GM18520 (cell line): Measurements from ENCODE around the gene MYO1G.
"Not testable (repeated sequence)": the region's sequence is repeated elsewhere in the genome, so short reads cannot be mapped to it uniquely, and the experiment has no call there.

ENCODE experiments used
- ATAC-seq: cut with Tn5 transposase; IDR thresholded peaks from one replicate; pipeline ENCODE4 v1.9.1; 2021; ENCODE audit not compliant: unreplicated experiment

Gene MYO1G

DNA sequence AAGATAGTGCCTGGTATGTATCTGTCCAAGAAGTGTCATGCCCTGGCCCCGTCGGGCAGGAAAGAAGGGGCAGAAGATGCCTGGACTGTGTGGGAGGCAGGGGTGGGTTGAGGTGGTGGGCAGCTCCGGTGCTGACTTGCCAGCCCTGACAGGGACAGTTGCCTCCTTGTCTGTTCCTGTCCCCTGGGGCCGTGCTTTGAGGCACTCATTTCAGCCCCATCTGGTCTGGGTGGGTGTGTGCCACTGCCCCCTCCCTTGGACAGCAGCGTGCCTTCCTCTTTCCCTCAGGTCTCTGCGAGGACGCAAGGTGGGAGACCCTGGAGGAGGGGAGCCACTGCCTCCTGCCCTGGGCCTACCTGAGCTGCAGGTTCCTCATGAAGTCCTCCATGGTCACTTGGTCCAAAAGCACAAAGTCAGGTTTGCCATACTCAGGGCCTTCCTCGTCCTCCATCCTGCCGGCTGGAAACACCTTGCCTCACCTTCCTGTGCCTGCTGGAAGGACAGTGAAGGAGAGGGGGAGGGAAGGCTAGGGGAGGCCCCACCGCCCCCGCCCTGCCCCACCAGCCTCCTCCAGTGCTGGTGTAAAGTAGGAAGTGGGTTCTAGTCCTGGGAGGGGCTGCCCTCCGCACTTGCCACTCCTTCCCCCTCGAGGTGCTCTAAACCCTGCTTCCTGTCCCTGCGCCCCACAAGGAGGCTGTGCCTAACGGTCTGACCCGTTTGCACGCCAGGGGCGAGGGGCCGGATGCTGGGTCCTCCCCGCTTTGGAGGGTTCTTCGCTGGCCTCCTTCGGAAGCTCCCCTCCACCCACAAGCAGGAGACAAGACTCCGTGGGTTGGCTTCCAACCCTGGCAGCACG, at the start of gene MYO1G:
MYO1G (minus strand) TSS at position 505 of the 856 bp plus-strand sequence; CDS start at position 451, 54 bp downstream.
- ATAC-seq, result peak; percentile 38

DNA sequence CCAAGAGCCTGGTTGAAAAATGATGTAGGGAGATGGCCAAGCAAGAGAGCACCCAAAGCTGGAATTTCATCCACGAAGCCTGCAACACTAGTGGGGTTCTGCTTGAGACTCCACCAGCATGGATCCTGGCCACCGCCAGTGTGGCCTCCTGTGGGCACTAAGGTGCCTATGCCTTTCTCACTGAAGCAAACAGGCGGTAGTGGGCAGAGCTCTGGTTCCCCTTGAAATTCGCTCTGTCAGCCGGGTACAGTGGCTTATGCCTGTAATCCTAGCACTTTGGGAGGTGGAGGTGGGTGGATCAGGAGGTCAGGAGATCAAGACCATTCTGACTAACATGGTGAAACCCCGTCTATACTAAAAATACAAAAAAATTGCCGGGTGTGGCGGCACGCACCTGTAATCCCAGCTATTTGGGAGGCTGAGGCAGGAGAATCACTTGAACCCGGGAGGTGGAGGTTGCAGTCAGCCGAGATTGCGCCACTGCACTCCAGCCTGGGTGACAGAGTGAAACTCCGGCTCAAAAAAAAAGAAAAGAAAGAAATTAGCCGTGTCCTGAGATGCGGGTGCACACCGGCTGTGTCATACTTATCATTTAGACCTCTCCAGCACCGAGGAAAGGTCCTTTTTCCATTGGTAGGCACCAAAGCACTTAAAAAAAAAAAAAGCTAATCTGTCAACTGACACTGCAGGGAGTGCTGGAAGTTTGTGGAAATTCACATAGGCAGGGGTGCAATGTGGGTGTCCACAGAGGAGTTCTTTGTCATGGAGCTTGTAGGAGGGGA, 49.5 kb upstream of the MYO1G start:
- no peak for ATAC-seq

DNA sequence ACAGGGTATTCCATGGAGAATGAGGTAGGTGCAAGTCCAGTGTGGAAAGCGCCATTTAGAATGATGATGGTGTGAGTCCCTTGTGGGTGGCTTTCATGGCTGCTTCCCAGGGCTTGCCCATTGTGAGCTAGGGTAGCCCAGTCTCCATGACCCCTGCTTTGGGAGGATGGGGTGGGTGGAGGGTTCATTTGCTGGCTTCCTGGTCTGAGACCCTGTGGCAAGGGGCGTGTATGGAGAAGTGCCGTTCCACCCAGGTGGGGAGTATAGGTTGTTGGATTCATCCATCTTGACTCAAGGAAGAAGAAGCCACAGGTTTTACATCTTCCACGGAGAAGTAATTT, 48.9 kb upstream of the MYO1G start:
- ATAC-seq, result no peak

GRCh38 chr7:45026984-45027773, 48.4 kb upstream of the MYO1G start:
- ATAC-seq, result no peak

- ATAC-seq, result no peak
These were observed 47.2 kb upstream of the MYO1G start for GRCh38 chr7:45026013-45026412.

DNA sequence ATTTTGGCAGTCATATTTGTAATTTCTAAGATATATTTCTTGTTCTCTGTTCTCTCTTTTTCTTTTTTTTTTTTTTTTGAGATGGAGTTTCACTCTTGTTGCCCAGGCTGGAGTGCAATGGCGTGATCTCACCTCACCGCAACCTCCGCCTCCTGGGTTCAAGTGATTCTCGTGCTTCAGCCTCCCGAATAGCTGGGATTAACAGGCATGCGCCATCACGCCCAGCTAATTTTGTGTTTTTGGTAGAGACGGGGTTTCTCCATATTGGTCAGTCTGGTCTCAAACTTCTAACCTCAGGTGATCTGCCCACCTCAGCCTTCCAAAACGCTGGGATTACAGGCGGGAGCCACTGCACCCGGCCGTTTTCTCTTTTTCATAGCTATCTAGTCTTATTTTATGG, 46.7 kb upstream of the MYO1G start:
- ATAC-seq, result not testable (repeated sequence)

- ATAC-seq, result no peak
These were observed 45.4 kb upstream of the MYO1G start for GRCh38 chr7:45024126-45024744.

DNA sequence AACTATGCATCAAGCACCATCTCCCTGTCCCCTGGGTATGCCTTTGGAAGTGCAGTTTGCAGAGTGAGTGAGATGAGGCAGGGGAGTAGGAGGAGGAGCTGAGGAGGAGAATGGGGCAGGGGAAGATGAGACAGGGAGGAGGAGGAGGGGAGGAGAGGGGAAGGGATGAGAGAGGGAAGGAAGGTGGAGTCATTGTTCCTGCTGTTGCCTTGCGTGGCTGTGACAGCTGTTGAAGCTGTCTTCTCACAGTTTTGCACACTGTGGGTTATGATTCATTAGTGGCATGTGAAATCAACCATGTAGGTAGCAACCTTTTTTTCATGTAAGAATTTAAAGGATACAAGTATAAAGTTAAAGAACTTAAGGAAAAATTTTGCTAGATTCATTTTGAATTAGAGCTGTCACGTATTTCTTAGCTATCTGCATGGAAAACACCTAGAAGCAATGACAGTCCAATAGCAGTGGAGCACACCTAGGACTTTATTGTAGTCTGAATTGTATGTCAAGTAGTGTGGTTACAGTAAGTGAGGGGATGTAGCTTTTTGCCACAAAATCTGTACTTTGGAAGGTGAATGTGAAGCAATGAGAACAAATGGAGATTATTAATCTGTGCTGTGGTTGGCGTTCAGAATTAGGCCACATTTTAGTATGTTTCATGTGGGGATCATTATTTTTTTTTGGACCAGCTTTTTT, 42.9 kb upstream of the MYO1G start:
- ATAC-seq, result peak; percentile 53

GRCh38 chr7:45020915-45021314, 42.1 kb upstream of the MYO1G start:
- ATAC-seq, result no peak

DNA sequence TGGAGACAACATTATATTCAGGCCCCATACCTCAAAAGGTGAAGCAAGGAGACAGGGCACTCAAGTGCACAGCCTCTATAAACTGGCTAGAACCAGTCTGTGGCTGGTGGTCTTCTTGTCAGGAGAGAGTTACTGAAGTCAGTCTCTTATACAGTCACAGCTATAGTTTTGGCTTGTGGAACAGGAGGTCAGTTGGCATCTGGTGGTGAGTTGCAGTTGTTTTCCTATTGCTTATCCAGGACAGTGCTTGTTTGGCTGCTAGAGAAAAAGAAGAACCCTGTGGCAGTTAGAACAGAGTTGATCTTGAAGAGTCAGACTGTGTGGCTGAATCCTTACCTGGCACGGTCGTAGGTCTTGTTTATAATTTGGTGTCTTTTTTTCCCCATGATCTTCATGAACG, 38.4 kb upstream of the MYO1G start:
- ATAC-seq, result no peak

- ATAC-seq, result no peak
These were observed 36.5 kb upstream of the MYO1G start for GRCh38 chr7:45015313-45015712.

DNA sequence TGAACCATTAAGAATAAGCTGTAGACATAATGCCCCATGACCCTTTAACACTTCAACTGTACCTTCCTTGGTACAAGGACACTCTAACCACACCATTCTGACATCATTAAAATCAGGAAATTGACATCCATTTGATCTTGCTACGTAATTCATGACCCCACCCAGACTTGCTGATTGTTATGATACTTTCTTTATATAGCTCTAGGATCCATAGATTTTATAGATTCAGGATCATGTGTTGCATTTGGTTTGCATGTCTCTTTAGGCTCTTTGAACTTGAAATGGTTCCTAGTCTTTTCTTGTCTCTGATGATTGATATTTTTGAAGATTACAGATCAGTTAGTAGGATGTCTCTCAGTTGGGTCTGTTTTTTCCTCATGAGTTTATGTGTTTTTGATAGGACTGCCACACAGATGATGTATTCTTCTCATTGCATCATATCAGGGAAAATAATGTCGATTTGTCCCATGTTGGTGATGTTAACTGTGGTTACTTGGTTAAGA, 34.7 kb upstream of the MYO1G start:
- no peak for ATAC-seq

DNA sequence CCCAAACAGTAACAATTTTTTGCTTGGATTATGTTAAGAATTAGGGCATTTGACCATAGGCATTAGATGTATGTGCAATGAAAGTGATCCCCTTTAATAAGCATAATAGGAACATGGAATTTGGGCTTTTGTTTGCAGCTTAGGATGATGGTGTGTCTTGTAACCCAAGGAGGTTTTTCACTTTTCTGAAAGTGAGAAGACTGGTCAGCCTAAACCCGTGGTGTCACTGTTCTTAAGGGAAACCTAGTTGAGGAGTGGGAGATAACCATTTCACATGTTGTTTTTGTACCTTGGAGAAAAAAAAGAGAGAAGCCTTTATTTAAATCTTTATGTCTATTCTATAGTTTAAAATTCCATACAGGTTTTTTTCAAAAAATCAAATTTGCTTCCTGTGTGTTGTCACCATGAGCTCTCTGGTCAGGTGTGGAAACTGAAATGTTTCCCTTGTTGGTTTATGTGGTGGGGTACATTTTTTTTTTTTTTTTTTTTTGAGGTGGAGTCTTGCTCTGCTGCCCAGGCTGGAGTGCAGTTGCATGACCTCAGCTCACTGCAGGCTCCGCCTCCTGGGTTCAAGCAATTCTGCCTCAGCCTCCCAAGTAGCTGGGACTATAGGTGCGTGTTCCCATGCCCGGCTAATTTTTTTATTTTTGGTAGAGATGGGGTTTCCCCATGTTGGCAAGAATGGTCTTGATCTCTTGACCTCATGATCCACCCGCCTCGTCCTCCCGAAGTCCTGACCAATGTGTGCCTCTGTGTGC, 28.9 kb upstream of the MYO1G start:
- ATAC-seq, result no peak

DNA sequence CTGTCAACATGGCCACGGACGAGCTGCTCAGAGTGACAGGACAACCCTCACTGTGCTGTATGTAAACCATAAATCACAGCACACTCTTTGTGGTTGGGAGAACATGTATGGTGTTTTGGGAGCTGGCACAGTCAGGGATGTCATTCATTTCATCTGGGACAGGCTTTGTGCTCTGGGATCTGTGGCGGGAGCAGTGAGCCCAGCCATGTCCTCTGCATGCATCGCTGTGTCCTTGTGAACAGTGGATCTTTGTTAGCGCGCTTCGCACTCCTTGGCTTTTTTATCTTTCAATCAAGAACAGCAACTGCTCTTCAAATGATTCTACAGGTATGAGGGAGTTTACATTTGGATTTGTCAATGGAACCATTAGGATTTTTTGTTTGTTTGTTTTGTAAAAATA, 28.3 kb upstream of the MYO1G start:
- no peak for ATAC-seq

DNA sequence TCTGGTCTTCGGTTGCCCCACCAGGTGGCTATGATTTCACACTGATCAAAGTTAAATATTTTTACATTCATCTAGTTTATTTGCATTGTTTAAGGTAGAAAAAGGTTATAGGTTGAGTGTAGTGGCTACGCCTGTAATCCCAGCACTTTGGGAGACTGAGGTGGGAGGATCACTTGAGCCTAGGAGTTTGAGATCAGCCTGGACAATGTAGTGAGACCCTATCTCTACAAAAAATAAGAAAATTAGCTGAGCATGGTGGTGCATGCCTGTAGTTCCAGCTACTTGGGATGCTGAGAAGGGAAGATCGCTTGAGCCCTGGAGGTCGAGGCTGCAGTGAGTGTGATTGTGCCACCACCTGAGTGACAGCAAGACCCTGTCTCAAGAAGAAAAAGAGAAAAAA, 25.0 kb upstream of the MYO1G start:
- ATAC-seq, result no peak

GRCh38 chr7:45001826-45002225, 23.0 kb upstream of the MYO1G start:
- ATAC-seq, result no peak

- peak; percentile 29 for ATAC-seq
These were observed 22.4 kb upstream of the MYO1G start for GRCh38 chr7:45001138-45001694.

GRCh38 chr7:45000093-45001032, 21.5 kb upstream of the MYO1G start, which contains the start of gene CCM2:
Gene CCM2, plus strand, starts transcription at chr7:45000201. Its CDS starts 133 bp downstream, at chr7:45000334.
- ATAC-seq, result no peak
